Hematopoietic multipotent progenitor cell treated with erythropoietin and hydrocortisone succinate and interleukin-3 and kit ligand, for 4 days (in vitro differentiated cells): ENCODE data around the gene CMTM7.
"Not testable (repeated sequence)": the region's sequence is repeated elsewhere in the genome, so short reads cannot be mapped to it uniquely, and the experiment has no call there.

Experiments used
- DNase-seq: peaks from one replicate; pipeline ENCODE4 v3.0.0-alpha.2; 2015

The CMTM7 gene

GRCh38 chr3:32460817-32461496 lies 69.3 kb downstream of the CMTM7 start:
- not testable (repeated sequence) for DNase-seq

GRCh38 chr3:32462191-32462986 lies 70.7 kb downstream of the CMTM7 start:
- not testable (repeated sequence) for DNase-seq

- not testable (repeated sequence) for DNase-seq
Measured at GRCh38 chr3:32463415-32463814, 71.8 kb downstream of the CMTM7 start.

- DNase-seq: not testable (repeated sequence)
Measured at GRCh38 chr3:32464726-32465125, 73.1 kb downstream of the CMTM7 start.

- not testable (repeated sequence) for DNase-seq
Measured at GRCh38 chr3:32466808-32467207, 75.2 kb downstream of the CMTM7 start.

GRCh38 chr3:32467333-32468070 lies 75.8 kb downstream of the CMTM7 start:
- peak; percentile 79 for DNase-seq

GRCh38 chr3:32469151-32469874 lies 77.7 kb downstream of the CMTM7 start:
- DNase-seq: no peak

GRCh38 chr3:32470362-32470761 lies 78.7 kb downstream of the CMTM7 start:
- no peak for DNase-seq

GRCh38 chr3:32471246-32471645 lies 79.6 kb downstream of the CMTM7 start:
- no peak for DNase-seq

- DNase-seq: not testable (repeated sequence)
Measured at GRCh38 chr3:32472151-32472550, 80.5 kb downstream of the CMTM7 start.

GRCh38 chr3:32474201-32474600 lies 82.5 kb downstream of the CMTM7 start:
- no peak for DNase-seq

GRCh38 chr3:32480604-32481003 lies 89.0 kb downstream of the CMTM7 start:
- DNase-seq: no peak

GRCh38 chr3:32481791-32482631 lies 90.4 kb downstream of the CMTM7 start:
- no peak for DNase-seq

GRCh38 chr3:32482693-32483092 lies 91.0 kb downstream of the CMTM7 start:
- no peak for DNase-seq

- DNase-seq: no peak
Measured at GRCh38 chr3:32483772-32484171, 92.1 kb downstream of the CMTM7 start.

- DNase-seq: peak; percentile 63
Measured at GRCh38 chr3:32484436-32484835, 92.8 kb downstream of the CMTM7 start.

- DNase-seq: no peak
Measured at GRCh38 chr3:32487781-32488473, 96.3 kb downstream of the CMTM7 start.

- no peak for DNase-seq
Measured at GRCh38 chr3:32488474-32489008, 96.9 kb downstream of the CMTM7 start.

GRCh38 chr3:32492684-32493436 lies 101.2 kb downstream of the CMTM7 start:
- DNase-seq: no peak
